ENCODE data around the gene MXD1. TPM values are rescaled to one million over a fixed set of nuclear protein-coding genes. Genes with fewer than 3 reads are reported as not detected.

MXD1 gene
- total RNA-seq, 6 experiments from 2014 or later = 3.5 to 13.1 (median 4.3) TPM

GRCh38 chr2:69945941-69946340 is 31.0 kb downstream of the MXD1 start:
- DNase-seq = no peak
- no peak overlapping the region for H3K4me3 ChIP-seq
- no peaks in the 10 kb centered on the region for H3K9me3 ChIP-seq
- TF ChIP-seq POLR2A (IDR thresholded peaks at IDR 0.05) = no peak
- no peak for TF ChIP-seq CTCF (IDR thresholded peaks at IDR 0.05)
- H3K27ac ChIP-seq = peak overlapping the region in 2 of 3 donors; percentile 13 to 28
- no peaks in the 10 kb centered on the region for H3K27me3 ChIP-seq
- intact Hi-C loops (cut with DNase I) = loop anchor here in 1 of 2 donors (10.0 kb wide), 1 partner anchor 999 kb away; no protein-coding TSS in a partner anchor
- 83% methylated on average over 6 of the region's 8 CpGs for WGBS (ENCODE audit: insufficient coverage, low coverage, low lambda C conversion rate, missing lambda C conversion rate)
- H3K4me1 ChIP-seq = no peaks in the 10 kb centered on the region
- ATAC-seq = no peak
- H3K36me3 ChIP-seq = peaks cover 0 to 16% (median 1%) of the 10 kb centered on the region in 4 donors

- ATAC-seq (peak; percentile 40 to 57 (median 50)), DNase-seq (no peak)
- Histone ChIP-seq H3K4me3 (no peak overlapping the region), H3K27ac (peak overlapping the region in 1 of 3 donors; percentile 28), H3K9me3 (no peaks in the 10 kb centered on the region), H3K27me3 (no peaks in the 10 kb centered on the region), H3K4me1 (no peaks in the 10 kb centered on the region), H3K36me3 (peaks cover 0 to 11% (median 1%) of the 10 kb centered on the region in 4 donors)
- TF ChIP-seq POLR2A (IDR thresholded peaks at IDR 0.05) (no peak), CTCF (IDR thresholded peaks at IDR 0.05) (no peak)
- 69% methylated on average over 9 of the region's 13 CpGs for WGBS (ENCODE audit: insufficient coverage, low coverage, low lambda C conversion rate, missing lambda C conversion rate)
- intact Hi-C loops (cut with DNase I) = loop anchor here in 1 of 2 donors (10.0 kb wide), 1 partner anchor 998 kb away; no protein-coding TSS in a partner anchor
Observed at GRCh38 chr2:69946351-69947324, 31.7 kb downstream of the MXD1 start.

- Histone ChIP-seq H3K36me3 (peaks cover 0 to 7% (median 0%) of the 10 kb centered on the region in 4 donors), H3K4me1 (no peaks in the 10 kb centered on the region), H3K9me3 (no peaks in the 10 kb centered on the region), H3K27ac (no peak overlapping the region), H3K27me3 (no peaks in the 10 kb centered on the region), H3K4me3 (no peak overlapping the region)
- WGBS (ENCODE audit: insufficient coverage, low coverage, low lambda C conversion rate, missing lambda C conversion rate) = 70% methylated on average over 4 of the region's 4 CpGs
- DNase-seq (no peak), ATAC-seq (no peak)
- TF ChIP-seq CTCF (IDR thresholded peaks at IDR 0.05) (no peak), POLR2A (IDR thresholded peaks at IDR 0.05) (no peak)
- intact Hi-C loops (cut with DNase I) = loop anchor here in 1 of 2 donors (10.0 kb wide), 1 partner anchor 997 kb away; no protein-coding TSS in a partner anchor
Observed at GRCh38 chr2:69947325-69947931, 32.5 kb downstream of the MXD1 start.

GRCh38 chr2:69948032-69948962 is 33.4 kb downstream of the MXD1 start:
- 85% methylated on average over 5 of the region's 35 CpGs for WGBS (ENCODE audit: insufficient coverage, low coverage, low lambda C conversion rate, missing lambda C conversion rate)
- TF ChIP-seq POLR2A (IDR thresholded peaks at IDR 0.05) = no peak
- no peak for TF ChIP-seq CTCF (IDR thresholded peaks at IDR 0.05)
- Histone ChIP-seq H3K4me3 (no peak overlapping the region), H3K27me3 (no peaks in the 10 kb centered on the region), H3K27ac (no peak overlapping the region), H3K4me1 (no peaks in the 10 kb centered on the region), H3K36me3 (no peaks in the 10 kb centered on the region), H3K9me3 (no peaks in the 10 kb centered on the region)
- DNase-seq = no peak
- intact Hi-C loops (cut with DNase I) = loop anchor here in 1 of 2 donors (10.0 kb wide), 1 partner anchor 997 kb away; no protein-coding TSS in a partner anchor
- ATAC-seq = peak in 1 of 4 donors; percentile 11
